DOHH2 (cell line): ENCODE measurements around the gene FAM181A.

Experiments used
- H3F3A ChIP-seq: fragments of 200-600 bp; sonication (generic), shearing (Covaris generic); 2 replicates; pipeline ENCODE4 v1.6.0; 2016; ENCODE audit warnings: antibody characterized with exemption, mild to moderate bottlenecking; ENCODE audit not compliant: control insufficient read depth, insufficient read depth
- H3K27ac ChIP-seq: fragments of 200-600 bp; sonication (generic); 2 replicates; pipeline ENCODE4 v1.5.1; 2014; ENCODE audit warnings: low read depth, mild to moderate bottlenecking, low read length, moderate library complexity
- H3K27me3 ChIP-seq: fragments of 200-600 bp; sonication (generic); 2 replicates; pipeline ENCODE4 v1.6.1; 2014; ENCODE audit warnings: mild to moderate bottlenecking, low read length, mixed read lengths; ENCODE audit not compliant: control insufficient read depth
- H3K36me3 ChIP-seq: fragments of 200-600 bp; sonication (generic); 2 replicates; pipeline ENCODE4 v1.6.1; 2014; ENCODE audit warnings: mild to moderate bottlenecking, low read length, moderate library complexity, mixed read lengths; ENCODE audit not compliant: control insufficient read depth
- H3K4me1 ChIP-seq: fragments of 200-600 bp; sonication (generic); 2 replicates; pipeline ENCODE4 v1.6.1; 2014; ENCODE audit warnings: mild to moderate bottlenecking, low read length, mixed read lengths; ENCODE audit not compliant: control insufficient read depth
- H3K4me2 ChIP-seq: fragments of 200-600 bp; sonication (generic); 2 replicates; pipeline ENCODE4 v1.6.0; 2014; ENCODE audit warnings: mild to moderate bottlenecking, low read length, moderate library complexity
- H3K4me3 ChIP-seq: fragments of 200-600 bp; sonication (generic); 2 replicates; pipeline ENCODE4 v1.5.1; 2014; ENCODE audit warnings: mild to moderate bottlenecking, low read length, mixed read lengths
- H3K79me2 ChIP-seq: fragments of 200-600 bp; sonication (generic); 2 replicates; pipeline ENCODE4 v1.6.1; 2014; ENCODE audit warnings: mild to moderate bottlenecking, low read length, mixed read lengths; ENCODE audit not compliant: control insufficient read depth
- H3K9me2 ChIP-seq: fragments of 200-600 bp; sonication (generic); replicated peaks from 2 replicates; pipeline ENCODE4 v1.6.1; 2014; ENCODE audit warnings: mild to moderate bottlenecking, low read length, mixed read lengths; ENCODE audit not compliant: control insufficient read depth
- H3K9me3 ChIP-seq: fragments of 200-600 bp; sonication (generic); 2 replicates; pipeline ENCODE4 v1.6.1; 2014; ENCODE audit warnings: antibody characterized with exemption, low read length, mixed read lengths; ENCODE audit not compliant: control insufficient read depth, insufficient read depth
- H4K20me1 ChIP-seq: fragments of 200-600 bp; sonication (generic); 2 replicates; pipeline ENCODE4 v1.6.0; 2014; ENCODE audit warnings: low read depth, mild to moderate bottlenecking, antibody characterized with exemption, low read length, moderate library complexity; ENCODE audit not compliant: control insufficient read depth, insufficient read depth
- EZH2phosphoT487 ChIP-seq: fragments of 200-600 bp; sonication (generic); IDR thresholded peaks from 2 replicates; pipeline ENCODE4 v1.6.1; 2017; ENCODE audit warnings: borderline replicate concordance, mild to moderate bottlenecking, antibody characterized with exemption, low read length, moderate library complexity, mixed read lengths
- TF ChIP-seq, protein P1 (sequence below): fragments of 200-600 bp; sonication (generic); IDR thresholded peaks from one replicate; pipeline ENCODE4 v1.5.1; 2014; ENCODE audit warnings: antibody characterized with exemption, mild to moderate bottlenecking, low read depth, low read length; ENCODE audit not compliant: poor library complexity, severe bottlenecking

The FAM181A gene

DNA sequence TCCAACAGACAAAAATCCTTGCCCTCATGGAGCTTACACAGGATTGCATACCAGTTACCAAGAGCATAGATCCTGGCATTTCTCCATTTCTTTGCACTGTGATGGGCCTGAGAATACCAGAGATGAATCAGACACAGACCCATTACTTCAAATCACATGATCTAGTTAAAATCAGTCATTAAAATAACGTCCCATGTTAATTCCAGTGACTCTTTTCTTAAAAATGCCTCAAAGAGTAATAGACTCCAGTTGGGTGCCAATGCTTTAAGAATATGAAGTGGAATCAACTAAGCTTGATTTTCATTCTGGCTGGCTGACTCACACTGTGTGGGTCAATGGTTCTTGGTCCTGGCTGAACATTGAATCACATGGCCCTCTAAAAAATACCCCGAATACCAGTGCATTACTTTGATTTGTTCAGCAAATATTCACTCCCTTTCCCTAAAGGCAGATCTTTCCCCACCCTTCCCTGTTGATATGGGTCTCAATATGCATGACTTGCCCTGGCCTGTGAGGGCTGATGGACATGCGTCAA lies 38.2 kb downstream of the FAM181A start:
- Histone ChIP-seq H3K79me2 (no peaks in the 10 kb centered on the region), H3K4me2 (no peak overlapping the region), H3K9me2 (no peaks in the 10 kb centered on the region), H3K4me3 (no peak overlapping the region), H3K27me3 (no peaks in the 10 kb centered on the region), H3K36me3 (peaks cover 2% of the 10 kb centered on the region; the same call in 1 of the 2 replicates), H4K20me1 (no peaks in the 10 kb centered on the region), H3K27ac (peak overlapping the region; percentile 15), H3F3A (peaks cover 35% of the 10 kb centered on the region), H3K9me3 (no peaks in the 10 kb centered on the region), H3K4me1 (peaks cover 99% of the 10 kb centered on the region)
- TF ChIP-seq, protein P1, sequence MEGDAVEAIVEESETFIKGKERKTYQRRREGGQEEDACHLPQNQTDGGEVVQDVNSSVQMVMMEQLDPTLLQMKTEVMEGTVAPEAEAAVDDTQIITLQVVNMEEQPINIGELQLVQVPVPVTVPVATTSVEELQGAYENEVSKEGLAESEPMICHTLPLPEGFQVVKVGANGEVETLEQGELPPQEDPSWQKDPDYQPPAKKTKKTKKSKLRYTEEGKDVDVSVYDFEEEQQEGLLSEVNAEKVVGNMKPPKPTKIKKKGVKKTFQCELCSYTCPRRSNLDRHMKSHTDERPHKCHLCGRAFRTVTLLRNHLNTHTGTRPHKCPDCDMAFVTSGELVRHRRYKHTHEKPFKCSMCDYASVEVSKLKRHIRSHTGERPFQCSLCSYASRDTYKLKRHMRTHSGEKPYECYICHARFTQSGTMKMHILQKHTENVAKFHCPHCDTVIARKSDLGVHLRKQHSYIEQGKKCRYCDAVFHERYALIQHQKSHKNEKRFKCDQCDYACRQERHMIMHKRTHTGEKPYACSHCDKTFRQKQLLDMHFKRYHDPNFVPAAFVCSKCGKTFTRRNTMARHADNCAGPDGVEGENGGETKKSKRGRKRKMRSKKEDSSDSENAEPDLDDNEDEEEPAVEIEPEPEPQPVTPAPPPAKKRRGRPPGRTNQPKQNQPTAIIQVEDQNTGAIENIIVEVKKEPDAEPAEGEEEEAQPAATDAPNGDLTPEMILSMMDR = no peak
- no peak for TF ChIP-seq EZH2phosphoT487

DNA sequence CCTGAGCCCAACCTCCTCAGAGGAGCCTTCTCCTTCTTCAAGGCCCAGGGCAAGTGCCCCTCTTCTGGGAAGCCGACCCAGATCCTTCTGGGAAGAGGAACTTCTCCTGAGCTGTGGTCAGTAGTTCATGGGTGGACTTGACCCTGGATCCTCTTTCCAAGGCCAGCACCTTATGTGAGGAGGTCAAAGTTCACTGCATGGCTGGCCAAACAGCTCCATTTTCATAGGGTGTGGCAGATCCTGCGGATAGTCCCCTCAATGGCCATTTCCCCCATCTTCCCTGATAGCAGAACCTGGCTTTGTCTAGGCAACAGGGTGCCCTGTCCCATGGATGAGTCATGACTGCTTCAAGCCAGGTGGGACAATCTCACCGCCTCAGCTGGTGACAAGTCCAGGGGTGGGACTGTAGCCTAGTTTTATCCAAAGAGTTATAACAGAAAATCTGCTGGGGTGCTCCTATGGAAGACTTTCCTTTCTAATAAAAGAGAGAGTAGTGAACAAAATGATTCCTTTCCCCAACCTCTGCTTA lies 38.9 kb downstream of the FAM181A start:
- Histone ChIP-seq H3K4me1 (peaks cover 99% of the 10 kb centered on the region), H3K36me3 (no peaks in the 10 kb centered on the region), H3K4me2 (no peak overlapping the region), H3K79me2 (no peaks in the 10 kb centered on the region), H4K20me1 (no peaks in the 10 kb centered on the region), H3K9me3 (no peaks in the 10 kb centered on the region), H3F3A (peaks cover 34% of the 10 kb centered on the region), H3K27me3 (no peaks in the 10 kb centered on the region), H3K27ac (peak overlapping the region; percentile 91), H3K9me2 (no peaks in the 10 kb centered on the region), H3K4me3 (no peak overlapping the region)
- TF ChIP-seq EZH2phosphoT487 = no peak
- TF ChIP-seq, protein P1 = no peak

DNA sequence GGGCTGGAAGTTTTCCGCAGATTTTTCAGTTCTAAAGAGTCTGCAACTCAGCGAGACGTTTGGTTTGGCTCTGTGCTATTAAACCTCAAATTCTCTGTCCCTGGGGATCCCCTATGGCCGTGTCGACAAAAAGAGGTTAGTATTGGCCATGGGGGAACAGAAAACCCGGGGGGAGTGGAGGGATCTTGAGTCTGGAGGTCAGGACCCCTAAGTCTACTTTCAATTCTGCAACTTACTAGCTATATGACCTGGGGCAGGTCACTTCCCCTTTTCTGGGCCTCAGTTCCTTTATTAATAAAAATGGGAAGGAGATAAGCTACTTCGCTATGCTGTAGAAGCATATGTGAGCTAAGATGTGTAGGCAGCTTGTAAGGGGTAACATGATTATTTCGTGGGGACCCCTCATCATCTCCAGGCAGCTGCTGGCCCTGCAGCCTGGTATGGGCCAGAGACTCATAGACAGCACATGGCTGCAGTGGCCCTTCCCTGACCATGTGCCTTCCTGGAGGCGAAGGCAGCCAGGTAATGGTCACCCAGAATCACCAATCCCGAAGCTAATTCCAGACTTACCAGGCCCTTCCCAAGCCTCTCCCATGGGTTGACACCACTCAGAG lies 40.6 kb downstream of the FAM181A start:
- Histone ChIP-seq H3K9me2 (no peaks in the 10 kb centered on the region), H3K27me3 (no peaks in the 10 kb centered on the region), H3K4me3 (peak overlapping the region; percentile 69), H3K4me1 (peaks cover 98% of the 10 kb centered on the region), H3F3A (peaks cover 29% of the 10 kb centered on the region), H3K4me2 (peak overlapping the region; percentile 82), H3K27ac (peak overlapping the region; percentile 91), H3K36me3 (no peaks in the 10 kb centered on the region), H4K20me1 (no peaks in the 10 kb centered on the region), H3K79me2 (no peaks in the 10 kb centered on the region), H3K9me3 (no peaks in the 10 kb centered on the region)
- no peak for TF ChIP-seq EZH2phosphoT487
